GM10266 (cell line): ENCODE measurements around the gene ZNF385B.

Source experiments
- DNase-seq: peaks from one replicate; pipeline ENCODE4 v3.0.0; 2012; ENCODE audit errors: extremely low spot score
- CTCF ChIP-seq: IDR thresholded peaks from 2 replicates; pipeline ENCODE4 v1.5.1; 2012; ENCODE audit warnings: mild to moderate bottlenecking, low read depth; ENCODE audit not compliant: control insufficient read depth, insufficient read depth; ENCODE audit errors: missing control alignments

ZNF385B gene

GRCh38 chr2:179483131-179483530, 378.3 kb downstream of the ZNF385B start:
- no peak for DNase-seq
- TF ChIP-seq CTCF: no peak

- TF ChIP-seq CTCF: no peak
- no peak for DNase-seq
Measured at GRCh38 chr2:179479947-179480346, 381.5 kb downstream of the ZNF385B start.

- DNase-seq: no peak
- TF ChIP-seq CTCF: no peak
Measured at GRCh38 chr2:179478771-179479170, 382.6 kb downstream of the ZNF385B start.

GRCh38 chr2:179470992-179471391, 390.4 kb downstream of the ZNF385B start:
- no peak for DNase-seq
- TF ChIP-seq CTCF: no peak

GRCh38 chr2:179470089-179470488, 391.3 kb downstream of the ZNF385B start:
- no peak for TF ChIP-seq CTCF
- no peak for DNase-seq

GRCh38 chr2:179467960-179468359, 393.5 kb downstream of the ZNF385B start:
- no peak for DNase-seq
- TF ChIP-seq CTCF: no peak

- no peak for DNase-seq
- TF ChIP-seq CTCF: no peak
Measured at GRCh38 chr2:179467111-179467510, 394.3 kb downstream of the ZNF385B start.
